GM12874 (cell line): ENCODE data around the gene ACTR1B.

Experiments
- TF ChIP-seq, protein P1 (sequence below): IDR thresholded peaks from 2 replicates; pipeline ENCODE4 v1.5.1; 2011; ENCODE audit warnings: low read depth, mild to moderate bottlenecking, control low read depth, low read length, moderate library complexity; ENCODE audit not compliant: insufficient read depth

Gene ACTR1B

DNA sequence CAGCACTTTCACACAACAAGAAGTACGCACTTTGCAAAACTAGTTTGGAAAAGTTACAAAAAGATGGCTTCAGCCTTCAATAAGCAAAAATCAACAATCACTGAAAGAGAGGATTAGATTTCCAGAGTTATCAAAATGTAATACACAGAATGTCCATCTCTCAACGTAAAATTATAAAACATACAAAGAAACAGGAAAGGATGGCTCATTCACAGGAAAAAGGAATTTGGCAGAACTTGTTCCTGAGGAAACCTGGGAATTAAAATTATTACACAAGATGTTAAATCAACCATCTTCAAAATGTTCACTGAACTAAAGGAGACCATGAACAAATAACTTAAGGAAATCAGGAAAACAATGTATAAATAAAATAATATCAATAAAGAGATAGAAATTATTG, 13.6 kb upstream of the ACTR1B start:
- TF ChIP-seq, protein P1, sequence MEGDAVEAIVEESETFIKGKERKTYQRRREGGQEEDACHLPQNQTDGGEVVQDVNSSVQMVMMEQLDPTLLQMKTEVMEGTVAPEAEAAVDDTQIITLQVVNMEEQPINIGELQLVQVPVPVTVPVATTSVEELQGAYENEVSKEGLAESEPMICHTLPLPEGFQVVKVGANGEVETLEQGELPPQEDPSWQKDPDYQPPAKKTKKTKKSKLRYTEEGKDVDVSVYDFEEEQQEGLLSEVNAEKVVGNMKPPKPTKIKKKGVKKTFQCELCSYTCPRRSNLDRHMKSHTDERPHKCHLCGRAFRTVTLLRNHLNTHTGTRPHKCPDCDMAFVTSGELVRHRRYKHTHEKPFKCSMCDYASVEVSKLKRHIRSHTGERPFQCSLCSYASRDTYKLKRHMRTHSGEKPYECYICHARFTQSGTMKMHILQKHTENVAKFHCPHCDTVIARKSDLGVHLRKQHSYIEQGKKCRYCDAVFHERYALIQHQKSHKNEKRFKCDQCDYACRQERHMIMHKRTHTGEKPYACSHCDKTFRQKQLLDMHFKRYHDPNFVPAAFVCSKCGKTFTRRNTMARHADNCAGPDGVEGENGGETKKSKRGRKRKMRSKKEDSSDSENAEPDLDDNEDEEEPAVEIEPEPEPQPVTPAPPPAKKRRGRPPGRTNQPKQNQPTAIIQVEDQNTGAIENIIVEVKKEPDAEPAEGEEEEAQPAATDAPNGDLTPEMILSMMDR: no peak

DNA sequence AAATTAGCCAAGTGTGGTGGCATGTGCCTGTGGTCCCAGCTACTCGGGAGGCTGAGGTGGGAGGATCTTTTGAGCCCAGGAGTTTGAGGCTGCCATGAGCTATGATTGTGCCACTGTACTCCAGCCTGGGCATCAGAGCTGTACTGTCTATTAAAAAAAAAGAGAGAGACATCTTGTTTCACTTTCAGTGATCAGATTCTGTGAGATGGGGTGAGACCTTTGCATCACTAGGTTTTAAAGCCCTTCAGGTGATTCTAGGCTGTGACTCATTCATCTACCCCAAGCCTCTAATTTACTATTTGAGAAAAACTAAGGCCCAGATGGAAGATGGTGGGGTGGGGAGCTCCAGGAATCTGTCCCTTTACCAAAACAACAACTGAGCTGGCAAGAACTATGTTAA, 12.8 kb upstream of the ACTR1B start:
- TF ChIP-seq, protein P1: no peak

DNA sequence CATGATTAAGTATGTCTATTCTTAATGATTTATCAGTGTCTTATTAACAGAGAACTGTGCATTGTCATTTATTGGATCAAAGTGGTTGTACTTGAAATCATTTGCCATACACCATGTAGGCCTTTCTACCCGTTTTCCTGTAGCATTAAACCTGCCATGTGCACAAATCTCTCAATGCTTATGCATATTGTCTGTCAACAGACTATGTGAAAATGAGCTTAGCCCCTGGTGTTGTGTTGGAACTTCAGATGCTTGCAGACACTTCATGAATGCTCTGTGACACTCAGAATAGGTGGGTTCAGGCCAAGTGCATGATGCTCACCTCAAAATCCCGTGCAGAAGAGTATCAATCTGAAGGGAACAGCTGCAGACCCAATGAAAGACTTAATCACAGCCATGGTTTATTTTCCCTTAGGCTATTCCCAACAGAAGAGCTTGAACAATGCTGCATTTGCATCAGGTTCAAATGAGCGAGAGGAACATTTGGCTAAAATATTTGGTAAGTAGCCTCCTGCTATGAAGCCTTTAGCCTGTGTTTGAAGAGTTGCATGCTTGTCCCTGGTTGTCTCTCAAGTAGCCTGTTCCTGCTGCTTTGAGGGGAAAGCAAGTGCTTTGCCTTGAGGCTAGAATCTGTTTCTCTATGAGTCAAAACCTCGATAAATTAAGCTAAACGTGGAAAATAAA, 11.7 kb upstream of the ACTR1B start:
- TF ChIP-seq, protein P1: no peak

DNA sequence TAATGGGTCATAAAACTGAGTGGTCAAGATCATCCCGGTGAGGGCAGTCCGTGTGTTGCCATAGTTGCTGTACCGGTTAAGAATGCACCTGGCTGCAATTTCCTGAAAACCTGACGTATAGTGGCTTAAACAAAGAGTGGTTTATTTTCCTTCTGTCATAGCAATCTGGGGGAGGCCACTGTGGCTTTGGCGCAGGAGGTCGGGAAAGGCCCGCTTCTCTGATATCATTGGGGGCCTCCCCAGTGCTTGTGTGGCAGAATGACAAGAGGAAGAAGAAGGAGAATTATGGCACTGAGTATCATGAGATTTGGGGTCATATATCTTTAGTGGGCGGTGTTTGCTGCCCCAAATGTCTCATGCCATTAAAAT, 10.1 kb upstream of the ACTR1B start:
- TF ChIP-seq, protein P1: no peak

DNA sequence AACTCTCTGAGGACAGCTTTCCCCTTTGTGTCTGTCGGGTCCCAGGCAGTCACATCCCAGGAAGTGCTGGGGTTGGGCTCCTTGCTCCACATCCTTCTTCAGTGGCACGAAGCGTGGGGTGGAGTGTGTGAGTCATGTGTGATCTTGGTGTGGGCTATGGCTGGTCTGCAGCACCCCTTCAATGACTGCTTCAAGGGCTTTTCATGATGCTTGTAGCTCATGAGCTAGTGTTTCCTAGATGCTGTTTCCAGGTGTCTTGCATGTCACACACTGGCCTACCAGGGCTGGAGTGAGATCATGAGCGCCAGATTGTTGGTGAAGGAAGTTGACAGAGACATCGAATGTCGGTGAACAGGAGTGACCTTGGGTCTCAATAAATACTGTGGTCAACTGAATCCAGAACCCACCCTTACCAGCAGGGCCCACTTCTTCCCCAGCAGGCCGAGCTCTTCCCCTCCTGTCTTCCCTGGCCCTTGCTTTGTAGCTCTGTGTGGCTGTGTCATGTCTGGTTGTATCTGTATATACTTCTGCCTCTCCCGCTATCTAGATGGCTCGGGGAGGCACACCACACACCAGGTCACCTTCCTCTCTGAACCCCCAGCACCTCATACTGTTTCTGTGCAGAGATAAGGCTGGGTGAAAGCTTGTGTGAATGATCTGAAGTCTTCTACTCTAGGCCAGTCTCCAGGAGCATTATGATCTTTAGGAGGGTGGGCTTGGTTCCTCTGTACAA, 9.5 kb upstream of the ACTR1B start:
- TF ChIP-seq, protein P1: no peak

DNA sequence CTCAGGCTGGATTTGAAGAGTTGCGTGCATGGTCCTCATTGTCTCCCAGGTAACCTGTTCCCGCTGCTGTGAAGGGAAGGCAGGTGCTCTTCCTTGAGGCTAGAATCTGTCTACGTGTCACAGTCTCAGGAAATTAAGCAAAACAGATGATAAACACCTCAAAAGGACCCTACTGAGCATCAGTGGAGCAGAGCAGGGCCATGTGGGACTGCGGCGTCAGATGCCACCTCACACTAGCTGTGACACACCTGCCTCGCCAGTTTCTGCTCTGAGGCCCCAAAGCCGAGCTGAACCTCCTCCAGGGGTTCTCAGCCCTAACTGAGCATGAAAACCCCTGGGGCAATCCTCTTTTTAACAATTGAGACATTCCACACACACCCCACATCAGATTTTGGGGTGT, 7.7 kb upstream of the ACTR1B start:
- TF ChIP-seq, protein P1: no peak

DNA sequence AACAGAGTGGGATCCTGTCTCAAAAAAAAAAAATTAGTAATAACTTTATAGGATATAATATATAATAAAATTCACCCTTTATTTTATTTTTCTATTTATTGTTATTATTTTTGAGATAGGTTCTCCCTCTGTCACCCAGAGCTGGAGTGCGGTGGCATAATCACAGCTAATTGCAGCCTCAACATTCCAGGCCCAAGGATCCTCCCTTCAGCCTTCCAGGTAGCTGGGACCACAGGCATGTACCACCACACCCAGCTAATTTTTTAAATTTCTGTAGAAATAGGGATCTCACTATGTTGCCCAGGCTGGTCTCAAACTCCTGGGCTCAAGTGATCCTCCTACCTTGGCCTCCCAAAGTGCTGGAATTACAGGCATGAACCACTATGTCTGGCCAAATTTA, 6.6 kb upstream of the ACTR1B start:
- TF ChIP-seq, protein P1: no peak
